Small intestine (tissue), 7 donors: ENCODE results near the gene CCR5AS.

Experiments used
- DNase-seq, 2 donors: peaks; one replicate each; pipeline versions ENCODE4 v3.0.0 to v3.0.0-alpha.2; 2013
- FAIRE-seq: peaks from 2 replicates; lab custom pipeline; 2012; peaks lifted over from hg19 to GRCh38; lab: Jason Lieb, UNC
- H3K27ac ChIP-seq, 3 donors: one replicate each; pipeline ENCODE4 v1.5.1; 2013; ENCODE audit warnings: low read length in 2 of 3, mild to moderate bottlenecking in 2 of 3, control low read depth in 1 of 3, inconsistent platforms in 1 of 3, low read depth in 1 of 3, moderate library complexity in 1 of 3
- H3K27me3 ChIP-seq, 3 donors: one replicate each; pipeline ENCODE4 v1.6.1; 2013; ENCODE audit warnings: low read length in 3 of 3, inconsistent platforms in 1 of 3; ENCODE audit not compliant: control insufficient read depth in 3 of 3, insufficient read depth in 3 of 3
- H3K36me3 ChIP-seq, 3 donors: one replicate each; pipeline ENCODE4 v1.6.1; 2013; ENCODE audit warnings: low read length in 3 of 3, inconsistent platforms in 1 of 3, low read depth in 1 of 3, mild to moderate bottlenecking in 1 of 3, moderate library complexity in 1 of 3; ENCODE audit not compliant: control insufficient read depth in 3 of 3, insufficient read depth in 2 of 3
- H3K4me1 ChIP-seq, 3 donors: one replicate each; pipeline ENCODE4 v1.6.1; 2013; ENCODE audit warnings: low read length in 2 of 3, inconsistent platforms in 1 of 3, low read depth in 1 of 3, mild to moderate bottlenecking in 1 of 3, moderate library complexity in 1 of 3; ENCODE audit not compliant: control insufficient read depth in 3 of 3, insufficient read depth in 2 of 3
- H3K4me3 ChIP-seq, 3 donors: one replicate each; pipeline ENCODE4 v1.5.1; 2013; ENCODE audit warnings: low read length in 3 of 3, control low read depth in 1 of 3, inconsistent platforms in 1 of 3, low read depth in 1 of 3, mild to moderate bottlenecking in 1 of 3, moderate library complexity in 1 of 3
- H3K9me3 ChIP-seq, 2 donors: one replicate each; pipeline ENCODE4 v1.6.1; 2013; ENCODE audit warnings: low read depth in 1 of 2, low read length in 1 of 2; ENCODE audit not compliant: control insufficient read depth in 2 of 2, insufficient read depth in 1 of 2
- WGBS, 3 donors: extraction: QIAGEN DNeasy Blood & Tissue Kit; methylation state at CpG; one replicate each; pipeline ENCODE4 v1.1.7; 2013; 5-methylcytosine and 5-hydroxymethylcytosine counted together
- donor health status: healthy with polysubstance abuse.
- donor health status: control.
- donor health status: control.
- donor health status: Bipolar disorder and iron deficiency.
- donor health status: healthy.

CCR5AS gene

DNA sequence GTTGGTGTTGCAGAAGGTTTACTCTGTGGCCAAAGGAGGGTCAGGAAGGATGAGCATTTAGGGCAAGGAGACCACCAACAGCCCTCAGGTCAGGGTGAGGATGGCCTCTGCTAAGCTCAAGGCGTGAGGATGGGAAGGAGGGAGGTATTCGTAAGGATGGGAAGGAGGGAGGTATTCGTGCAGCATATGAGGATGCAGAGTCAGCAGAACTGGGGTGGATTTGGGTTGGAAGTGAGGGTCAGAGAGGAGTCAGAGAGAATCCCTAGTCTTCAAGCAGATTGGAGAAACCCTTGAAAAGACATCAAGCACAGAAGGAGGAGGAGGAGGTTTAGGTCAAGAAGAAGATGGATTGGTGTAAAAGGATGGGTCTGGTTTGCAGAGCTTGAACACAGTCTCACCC, 32.1 kb downstream of the CCR5AS start:
- Histone ChIP-seq H3K27ac (peak overlapping the region in 1 of 3 donors; percentile 3), H3K27me3 (peaks cover 0 to 11% (median 0%) of the 10 kb centered on the region in 3 donors), H3K9me3 (no peaks in the 10 kb centered on the region), H3K4me3 (no peak overlapping the region), H3K36me3 (no peaks in the 10 kb centered on the region), H3K4me1 (no peaks in the 10 kb centered on the region)
- WGBS, 3 donors: 65 to 82% (median 79%) methylated on average over 3 of the region's 3 CpGs
- FAIRE-seq (no peak), DNase-seq (no peak)

DNA sequence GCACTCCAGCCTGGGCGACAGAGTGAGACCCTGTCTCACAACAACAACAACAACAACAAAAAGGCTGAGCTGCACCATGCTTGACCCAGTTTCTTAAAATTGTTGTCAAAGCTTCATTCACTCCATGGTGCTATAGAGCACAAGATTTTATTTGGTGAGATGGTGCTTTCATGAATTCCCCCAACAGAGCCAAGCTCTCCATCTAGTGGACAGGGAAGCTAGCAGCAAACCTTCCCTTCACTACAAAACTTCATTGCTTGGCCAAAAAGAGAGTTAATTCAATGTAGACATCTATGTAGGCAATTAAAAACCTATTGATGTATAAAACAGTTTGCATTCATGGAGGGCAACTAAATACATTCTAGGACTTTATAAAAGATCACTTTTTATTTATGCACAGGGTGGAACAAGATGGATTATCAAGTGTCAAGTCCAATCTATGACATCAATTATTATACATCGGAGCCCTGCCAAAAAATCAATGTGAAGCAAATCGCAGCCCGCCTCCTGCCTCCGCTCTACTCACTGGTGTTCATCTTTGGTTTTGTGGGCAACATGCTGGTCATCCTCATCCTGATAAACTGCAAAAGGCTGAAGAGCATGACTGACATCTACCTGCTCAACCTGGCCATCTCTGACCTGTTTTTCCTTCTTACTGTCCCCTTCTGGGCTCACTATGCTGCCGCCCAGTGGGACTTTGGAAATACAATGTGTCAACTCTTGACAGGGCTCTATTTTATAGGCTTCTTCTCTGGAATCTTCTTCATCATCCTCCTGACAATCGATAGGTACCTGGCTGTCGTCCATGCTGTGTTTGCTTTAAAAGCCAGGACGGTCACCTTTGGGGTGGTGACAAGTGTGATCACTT, 34.1 kb downstream of the CCR5AS start:
- DNase-seq (peak; percentile 30 to 40), FAIRE-seq (no peak)
- H3K36me3 ChIP-seq: no peaks in the 10 kb centered on the region
- peaks cover 0 to 7% (median 0%) of the 10 kb centered on the region in 3 donors for H3K4me1 ChIP-seq
- H3K9me3 ChIP-seq: no peaks in the 10 kb centered on the region
- WGBS, 3 donors: 69 to 86% (median 71%) methylated on average over 9 of the region's 9 CpGs
- peaks cover 0 to 11% (median 0%) of the 10 kb centered on the region in 3 donors for H3K27me3 ChIP-seq
- H3K4me3 ChIP-seq: peak overlapping the region in 1 of 3 donors; percentile 17
- peak overlapping the region in 1 of 3 donors; percentile 38 for H3K27ac ChIP-seq

DNA sequence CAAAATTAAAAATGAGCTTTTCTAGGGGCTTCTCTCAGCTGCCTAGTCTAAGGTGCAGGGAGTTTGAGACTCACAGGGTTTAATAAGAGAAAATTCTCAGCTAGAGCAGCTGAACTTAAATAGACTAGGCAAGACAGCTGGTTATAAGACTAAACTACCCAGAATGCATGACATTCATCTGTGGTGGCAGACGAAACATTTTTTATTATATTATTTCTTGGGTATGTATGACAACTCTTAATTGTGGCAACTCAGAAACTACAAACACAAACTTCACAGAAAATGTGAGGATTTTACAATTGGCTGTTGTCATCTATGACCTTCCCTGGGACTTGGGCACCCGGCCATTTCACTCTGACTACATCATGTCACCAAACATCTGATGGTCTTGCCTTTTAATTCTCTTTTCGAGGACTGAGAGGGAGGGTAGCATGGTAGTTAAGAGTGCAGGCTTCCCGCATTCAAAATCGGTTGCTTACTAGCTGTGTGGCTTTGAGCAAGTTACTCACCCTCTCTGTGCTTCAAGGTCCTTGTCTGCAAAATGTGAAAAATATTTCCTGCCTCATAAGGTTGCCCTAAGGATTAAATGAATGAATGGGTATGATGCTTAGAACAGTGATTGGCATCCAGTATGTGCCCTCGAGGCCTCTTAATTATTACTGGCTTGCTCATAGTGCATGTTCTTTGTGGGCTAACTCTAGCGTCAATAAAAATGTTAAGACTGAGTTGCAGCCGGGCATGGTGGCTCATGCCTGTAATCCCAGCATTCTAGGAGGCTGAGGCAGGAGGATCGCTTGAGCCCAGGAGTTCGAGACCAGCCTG, 35.1 kb downstream of the CCR5AS start:
- peak overlapping the region in 1 of 3 donors; percentile 17 for H3K4me3 ChIP-seq
- no peaks in the 10 kb centered on the region for H3K36me3 ChIP-seq
- H3K9me3 ChIP-seq: no peaks in the 10 kb centered on the region
- H3K27me3 ChIP-seq: peaks cover 0 to 11% (median 0%) of the 10 kb centered on the region in 3 donors
- DNase-seq: no peak
- H3K27ac ChIP-seq: peak overlapping the region in 1 of 3 donors; percentile 38
- FAIRE-seq: no peak
- H3K4me1 ChIP-seq: peaks cover 0 to 10% (median 0%) of the 10 kb centered on the region in 3 donors
- WGBS, 3 donors: 57 to 78% (median 69%) methylated on average over 10 of the region's 10 CpGs

DNA sequence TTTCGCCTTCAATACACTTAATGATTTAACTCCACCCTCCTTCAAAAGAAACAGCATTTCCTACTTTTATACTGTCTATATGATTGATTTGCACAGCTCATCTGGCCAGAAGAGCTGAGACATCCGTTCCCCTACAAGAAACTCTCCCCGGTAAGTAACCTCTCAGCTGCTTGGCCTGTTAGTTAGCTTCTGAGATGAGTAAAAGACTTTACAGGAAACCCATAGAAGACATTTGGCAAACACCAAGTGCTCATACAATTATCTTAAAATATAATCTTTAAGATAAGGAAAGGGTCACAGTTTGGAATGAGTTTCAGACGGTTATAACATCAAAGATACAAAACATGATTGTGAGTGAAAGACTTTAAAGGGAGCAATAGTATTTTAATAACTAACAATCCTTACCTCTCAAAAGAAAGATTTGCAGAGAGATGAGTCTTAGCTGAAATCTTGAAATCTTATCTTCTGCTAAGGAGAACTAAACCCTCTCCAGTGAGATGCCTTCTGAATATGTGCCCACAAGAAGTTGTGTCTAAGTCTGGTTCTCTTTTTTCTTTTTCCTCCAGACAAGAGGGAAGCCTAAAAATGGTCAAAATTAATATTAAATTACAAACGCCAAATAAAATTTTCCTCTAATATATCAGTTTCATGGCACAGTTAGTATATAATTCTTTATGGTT, 35.9 kb downstream of the CCR5AS start, which contains the start of gene CCR5:
Gene CCR5 (plus strand): TSS at position 108 of the 680 bp plus-strand sequence. CDS start 1,957 bp downstream, outside the sequence.
- peak within 1 kb of the TSS in 2 of 3 donors; percentile 58 to 88 for H3K27ac ChIP-seq
- H3K4me1 ChIP-seq: peaks cover 0 to 10% (median 0%) of the 10 kb centered on the region in 3 donors
- peaks cover 0 to 11% (median 0%) of the 10 kb centered on the region in 3 donors for H3K27me3 ChIP-seq
- H3K4me3 ChIP-seq: peak within 1 kb of the TSS in 1 of 3 donors; percentile 17
- no peaks in the 10 kb centered on the region for H3K36me3 ChIP-seq
- 34 to 50% (median 44%) methylated on average over 5 of the region's 5 CpGs for WGBS, 3 donors
- FAIRE-seq: no peak
- DNase-seq: peak in 1 of 2 donors; percentile 60
- no peaks in the 10 kb centered on the region for H3K9me3 ChIP-seq

DNA sequence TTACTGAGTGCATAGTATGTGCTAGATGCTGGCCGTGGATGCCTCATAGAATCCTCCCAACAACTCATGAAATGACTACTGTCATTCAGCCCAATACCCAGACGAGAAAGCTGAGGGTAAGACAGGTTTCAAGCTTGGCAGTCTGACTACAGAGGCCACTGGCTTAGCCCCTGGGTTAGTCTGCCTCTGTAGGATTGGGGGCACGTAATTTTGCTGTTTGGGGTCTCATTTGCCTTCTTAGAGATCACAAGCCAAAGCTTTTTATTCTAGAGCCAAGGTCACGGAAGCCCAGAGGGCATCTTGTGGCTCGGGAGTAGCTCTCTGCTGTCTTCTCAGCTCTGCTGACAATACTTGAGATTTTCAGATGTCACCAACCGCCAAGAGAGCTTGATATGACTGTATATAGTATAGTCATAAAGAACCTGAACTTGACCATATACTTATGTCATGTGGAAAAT, 37.2 kb downstream of the CCR5AS start:
- Histone ChIP-seq H3K4me1 (peaks cover 0 to 10% (median 0%) of the 10 kb centered on the region in 3 donors), H3K36me3 (no peaks in the 10 kb centered on the region), H3K9me3 (no peaks in the 10 kb centered on the region), H3K27ac (peak overlapping the region in 2 of 3 donors; percentile 58 to 88), H3K4me3 (no peak overlapping the region), H3K27me3 (peaks cover 0 to 3% (median 0%) of the 10 kb centered on the region in 3 donors)
- 48 to 71% (median 63%) methylated on average over 6 of the region's 6 CpGs for WGBS, 3 donors
- FAIRE-seq (no peak), DNase-seq (no peak)

DNA sequence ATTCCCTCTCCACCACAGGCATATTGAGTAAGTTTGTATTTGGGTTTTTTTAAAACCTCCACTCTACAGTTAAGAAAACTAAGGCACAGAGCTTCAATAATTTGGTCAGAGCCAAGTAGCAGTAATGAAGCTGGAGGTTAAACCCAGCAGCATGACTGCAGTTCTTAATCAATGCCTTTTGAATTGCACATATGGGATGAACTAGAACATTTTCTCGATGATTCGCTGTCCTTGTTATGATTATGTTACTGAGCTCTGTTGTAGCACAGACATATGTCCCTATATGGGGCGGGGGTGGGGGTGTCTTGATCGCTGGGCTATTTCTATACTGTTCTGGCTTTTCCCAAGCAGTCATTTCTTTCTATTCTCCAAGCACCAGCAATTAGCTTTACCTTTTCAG, 37.7 kb downstream of the CCR5AS start:
- Histone ChIP-seq H3K4me1 (peaks cover 0 to 10% (median 0%) of the 10 kb centered on the region in 3 donors), H3K27me3 (no peaks in the 10 kb centered on the region), H3K27ac (peak overlapping the region in 2 of 3 donors; percentile 58 to 88), H3K4me3 (no peak overlapping the region), H3K9me3 (no peaks in the 10 kb centered on the region), H3K36me3 (no peaks in the 10 kb centered on the region)
- whole genome bisulfite sequencing, 3 donors: 65 to 85% (median 74%) methylated on average over 4 of the region's 4 CpGs
- DNase-seq: no peak
- no peak for FAIRE-seq

DNA sequence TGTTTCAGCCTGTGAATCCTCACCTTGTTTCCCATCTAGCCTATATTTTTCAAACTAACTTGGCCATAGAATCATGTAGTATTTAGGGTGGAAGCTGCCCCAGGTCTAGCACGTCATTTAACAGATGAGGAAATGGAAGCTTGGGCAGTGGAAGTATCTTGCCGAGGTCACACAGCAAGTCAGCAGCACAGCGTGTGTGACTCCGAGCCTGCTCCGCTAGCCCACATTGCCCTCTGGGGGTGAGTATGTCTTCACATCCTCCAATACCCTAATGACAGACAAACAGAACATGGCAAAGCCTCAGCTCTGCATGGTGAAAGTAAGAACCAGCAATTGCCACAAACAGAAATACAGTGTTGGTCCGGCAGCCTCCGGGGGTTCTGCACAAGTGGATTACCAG, 38.3 kb downstream of the CCR5AS start:
- FAIRE-seq: no peak
- Histone ChIP-seq H3K27ac (peak overlapping the region in 2 of 3 donors; percentile 49 to 60), H3K9me3 (no peaks in the 10 kb centered on the region), H3K4me1 (peaks cover 0 to 10% (median 0%) of the 10 kb centered on the region in 3 donors), H3K4me3 (no peak overlapping the region), H3K36me3 (no peaks in the 10 kb centered on the region), H3K27me3 (no peaks in the 10 kb centered on the region)
- WGBS, 3 donors: 64 to 71% (median 71%) methylated on average over 7 of the region's 7 CpGs
- DNase-seq: peak; percentile 31 to 66
